ENCODE measurements around the gene NELFE.

The NELFE gene

DNA sequence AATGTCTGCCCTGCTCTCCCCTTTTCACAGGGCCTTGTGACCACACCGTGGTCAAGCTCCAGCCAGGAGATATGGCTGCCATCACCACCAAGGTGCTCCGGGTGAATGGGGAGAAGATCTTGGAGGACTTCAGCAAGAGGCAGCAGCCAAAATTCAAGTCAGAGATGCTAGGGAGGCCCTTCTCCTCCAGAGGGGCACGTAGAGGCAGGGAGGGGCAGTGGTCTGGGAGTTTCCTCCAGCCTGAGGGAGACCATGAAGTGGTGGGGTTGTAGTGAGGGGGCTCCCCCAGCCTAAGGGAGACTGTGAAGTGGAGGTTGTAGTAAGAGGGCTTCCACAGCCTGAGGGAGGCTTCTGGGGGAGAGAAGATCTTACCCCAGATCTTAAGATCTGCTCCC is 9.2 kb upstream of the NELFE start:
- TF ChIP-seq, protein P1, sequence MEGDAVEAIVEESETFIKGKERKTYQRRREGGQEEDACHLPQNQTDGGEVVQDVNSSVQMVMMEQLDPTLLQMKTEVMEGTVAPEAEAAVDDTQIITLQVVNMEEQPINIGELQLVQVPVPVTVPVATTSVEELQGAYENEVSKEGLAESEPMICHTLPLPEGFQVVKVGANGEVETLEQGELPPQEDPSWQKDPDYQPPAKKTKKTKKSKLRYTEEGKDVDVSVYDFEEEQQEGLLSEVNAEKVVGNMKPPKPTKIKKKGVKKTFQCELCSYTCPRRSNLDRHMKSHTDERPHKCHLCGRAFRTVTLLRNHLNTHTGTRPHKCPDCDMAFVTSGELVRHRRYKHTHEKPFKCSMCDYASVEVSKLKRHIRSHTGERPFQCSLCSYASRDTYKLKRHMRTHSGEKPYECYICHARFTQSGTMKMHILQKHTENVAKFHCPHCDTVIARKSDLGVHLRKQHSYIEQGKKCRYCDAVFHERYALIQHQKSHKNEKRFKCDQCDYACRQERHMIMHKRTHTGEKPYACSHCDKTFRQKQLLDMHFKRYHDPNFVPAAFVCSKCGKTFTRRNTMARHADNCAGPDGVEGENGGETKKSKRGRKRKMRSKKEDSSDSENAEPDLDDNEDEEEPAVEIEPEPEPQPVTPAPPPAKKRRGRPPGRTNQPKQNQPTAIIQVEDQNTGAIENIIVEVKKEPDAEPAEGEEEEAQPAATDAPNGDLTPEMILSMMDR (IDR thresholded peaks at IDR 0.05; ENCODE audit: control insufficient read depth, insufficient read depth, low read depth, low read length, missing control alignments) = no peak
- H3K4me3 ChIP-seq (ENCODE audit: control insufficient read depth, low read depth, low read length) = no peak overlapping the region

DNA sequence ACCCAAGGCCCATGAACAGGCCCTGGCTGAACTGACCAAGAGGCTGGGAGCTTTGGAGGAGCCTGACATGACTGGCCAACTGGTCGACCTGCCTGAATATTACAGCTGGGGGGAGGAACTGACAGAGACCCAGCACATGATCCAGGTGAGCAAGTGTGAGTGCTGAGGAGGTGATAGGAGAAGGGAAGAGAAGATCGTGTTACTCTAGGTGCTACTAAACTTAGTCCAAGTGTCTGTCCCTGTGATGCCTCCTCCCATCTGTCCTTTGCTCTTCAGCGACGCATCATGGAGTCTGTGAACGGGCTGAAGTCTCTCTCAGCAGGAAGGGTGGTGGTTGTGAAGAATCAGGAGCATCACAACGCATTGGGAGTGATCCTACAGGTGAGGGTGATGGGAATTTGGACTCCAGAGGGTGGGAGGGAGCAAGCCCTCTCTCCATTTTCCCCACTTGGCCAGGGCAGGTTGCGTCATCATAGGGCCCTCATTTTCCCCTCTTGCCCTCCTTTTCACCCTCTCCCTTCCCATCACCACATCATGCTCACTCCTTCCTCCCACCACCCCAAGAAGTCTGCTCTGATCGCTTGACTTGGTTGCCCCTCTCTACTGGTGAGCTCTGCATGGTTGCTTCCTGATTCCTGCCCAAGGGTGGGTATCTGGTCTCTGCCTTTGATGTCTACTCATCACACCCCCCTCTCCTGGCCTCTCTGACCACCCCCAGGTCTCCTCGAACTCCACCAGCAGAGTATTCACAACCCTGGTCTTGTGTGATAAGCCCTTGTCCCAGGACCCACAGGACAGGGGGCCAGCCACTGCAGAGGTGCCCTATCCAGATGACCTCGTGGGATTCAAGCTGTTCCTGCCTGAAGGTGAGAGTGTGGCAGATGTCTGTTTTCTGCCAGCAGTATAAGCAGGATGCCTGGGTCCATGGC is 8.5 kb upstream of the NELFE start:
- TF ChIP-seq, protein P1 (IDR thresholded peaks at IDR 0.05; ENCODE audit: control insufficient read depth, insufficient read depth, low read depth, low read length, missing control alignments) = no peak
- DNase-seq (ENCODE audit: low read depth) = no peak
- H3K4me3 ChIP-seq (ENCODE audit: control insufficient read depth, low read depth, low read length) = no peak overlapping the region

More for the DNA sequence above, 9.2 kb upstream of the NELFE start:
- DNase-seq (ENCODE audit: low read depth) = no peak

DNA sequence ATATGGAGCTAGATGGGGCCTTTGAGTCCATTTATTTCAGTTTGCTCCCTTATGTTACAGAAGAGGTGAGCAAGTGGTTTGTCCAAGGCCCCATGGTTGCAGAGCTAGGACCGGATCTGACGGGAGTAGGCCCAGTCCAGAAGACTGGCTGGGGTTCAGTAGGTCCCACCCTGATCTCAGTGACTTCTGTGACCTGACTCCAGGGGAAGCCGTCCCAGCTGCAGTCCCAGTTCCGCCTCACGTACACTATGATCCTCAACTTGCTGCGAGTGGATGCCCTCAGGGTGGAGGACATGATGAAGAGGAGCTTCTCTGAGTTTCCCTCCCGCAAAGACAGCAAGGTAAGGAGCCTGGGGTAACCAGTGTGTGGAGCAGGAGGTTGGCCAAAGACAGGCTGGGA is 7.7 kb upstream of the NELFE start:
- no peak overlapping the region for H3K4me3 ChIP-seq (ENCODE audit: control insufficient read depth, low read depth, low read length)
- TF ChIP-seq, protein P1 (IDR thresholded peaks at IDR 0.05; ENCODE audit: control insufficient read depth, insufficient read depth, low read depth, low read length, missing control alignments) = no peak
- DNase-seq (ENCODE audit: low read depth) = no peak

DNA sequence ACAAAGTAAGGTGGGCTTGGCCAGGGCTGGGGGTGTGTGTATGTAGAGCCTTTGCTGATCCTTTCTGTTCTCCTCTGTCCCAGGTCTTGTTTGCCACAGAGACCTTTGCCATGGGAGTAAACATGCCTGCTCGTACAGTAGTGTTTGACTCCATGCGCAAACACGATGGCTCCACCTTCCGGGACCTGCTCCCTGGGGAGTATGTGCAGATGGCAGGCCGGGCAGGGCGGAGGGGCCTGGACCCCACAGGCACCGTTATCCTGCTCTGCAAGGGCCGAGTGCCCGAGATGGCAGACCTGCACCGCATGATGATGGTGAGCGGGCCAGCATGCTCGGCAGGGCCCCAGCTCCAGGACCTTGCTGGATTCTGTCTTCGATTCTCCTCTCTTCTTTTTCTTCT is 6.9 kb upstream of the NELFE start:
- TF ChIP-seq, protein P1 (IDR thresholded peaks at IDR 0.05; ENCODE audit: control insufficient read depth, insufficient read depth, low read depth, low read length, missing control alignments) = no peak
- no peak for DNase-seq (ENCODE audit: low read depth)
- H3K4me3 ChIP-seq (ENCODE audit: control insufficient read depth, low read depth, low read length) = no peak overlapping the region

DNA sequence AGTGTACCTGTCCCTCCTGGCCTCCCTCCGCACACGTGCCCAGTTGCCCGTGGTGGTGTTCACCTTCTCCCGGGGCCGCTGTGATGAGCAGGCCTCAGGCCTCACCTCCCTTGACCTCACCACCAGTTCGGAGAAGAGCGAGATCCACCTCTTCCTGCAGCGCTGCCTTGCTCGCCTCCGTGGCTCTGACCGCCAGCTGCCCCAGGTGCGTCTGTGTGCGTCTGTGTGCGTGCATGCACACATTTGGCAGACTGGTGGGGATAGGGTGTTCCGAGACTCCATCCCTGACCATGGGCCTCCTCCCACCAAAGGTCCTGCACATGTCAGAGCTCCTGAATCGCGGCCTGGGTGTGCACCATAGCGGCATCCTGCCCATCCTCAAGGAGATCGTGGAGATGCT is 5.2 kb upstream of the NELFE start:
- DNase-seq (ENCODE audit: low read depth) = no peak
- TF ChIP-seq, protein P1 (IDR thresholded peaks at IDR 0.05; ENCODE audit: control insufficient read depth, insufficient read depth, low read depth, low read length, missing control alignments) = no peak
- H3K4me3 ChIP-seq (ENCODE audit: control insufficient read depth, low read depth, low read length) = no peak overlapping the region

DNA sequence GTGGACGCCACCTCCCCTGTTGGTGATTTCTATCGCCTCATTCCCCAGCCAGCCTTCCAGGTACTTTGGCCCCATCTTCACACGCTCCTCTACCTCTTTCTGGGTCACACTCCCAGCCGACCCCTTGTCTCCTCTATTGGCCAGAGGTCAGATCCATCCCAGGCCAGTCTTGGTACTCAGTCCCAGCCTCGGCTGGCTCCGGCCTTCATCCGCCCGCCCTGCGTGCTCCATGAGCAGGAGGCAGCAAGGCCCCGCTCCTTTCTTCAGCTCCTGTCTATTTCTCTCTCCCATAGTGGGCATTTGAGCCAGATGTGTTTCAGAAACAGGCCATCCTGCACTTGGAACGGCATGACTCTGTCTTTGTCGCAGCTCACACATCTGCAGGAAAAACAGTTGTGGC is 2.8 kb upstream of the NELFE start:
- no peak for DNase-seq (ENCODE audit: low read depth)
- H3K4me3 ChIP-seq (ENCODE audit: control insufficient read depth, low read depth, low read length) = no peak overlapping the region
- TF ChIP-seq, protein P1 (IDR thresholded peaks at IDR 0.05; ENCODE audit: control insufficient read depth, insufficient read depth, low read depth, low read length, missing control alignments) = no peak

Measured in AG09309 (cell line).